Dedifferentiated amniotic fluid mesenchymal stem cell (primary cell): ENCODE results near the gene TPP2.
A peak's percentile ranks its signal among the peaks of the same experiment; 100 is the strongest.

Source experiments
- DNase-seq: peaks from one replicate; pipeline ENCODE4 v3.0.0-alpha.2; 2016; ENCODE audit errors: extremely low spot score

Gene TPP2

GRCh38 chr13:102596147-102597028, at the start of gene TPP2:
TPP2 (plus strand) TSS chr13:102596986; CDS start chr13:102597039, 53 bp downstream.
- DNase-seq = peak; percentile 97

GRCh38 chr13:102548811-102549210, 48.0 kb upstream of the TPP2 start:
- DNase-seq = no peak

- DNase-seq = no peak
Observed at GRCh38 chr13:102550507-102550906, 46.3 kb upstream of the TPP2 start.

GRCh38 chr13:102555914-102556553, 40.8 kb upstream of the TPP2 start:
- peak; percentile 19 for DNase-seq

GRCh38 chr13:102556806-102557205, 40.0 kb upstream of the TPP2 start:
- no peak for DNase-seq

- DNase-seq = no peak
Observed at GRCh38 chr13:102558029-102558428, 38.8 kb upstream of the TPP2 start.

- no peak for DNase-seq
Observed at GRCh38 chr13:102561933-102562332, 34.9 kb upstream of the TPP2 start.

- DNase-seq = no peak
Observed at GRCh38 chr13:102563267-102563666, 33.5 kb upstream of the TPP2 start.

- DNase-seq = no peak
Observed at GRCh38 chr13:102564564-102564963, 32.2 kb upstream of the TPP2 start.

GRCh38 chr13:102566513-102566912, 30.3 kb upstream of the TPP2 start:
- DNase-seq = no peak

GRCh38 chr13:102567857-102568256, 28.9 kb upstream of the TPP2 start:
- no peak for DNase-seq

- DNase-seq = peak; percentile 31
Observed at GRCh38 chr13:102569488-102569887, 27.3 kb upstream of the TPP2 start.

- no peak for DNase-seq
Observed at GRCh38 chr13:102571075-102571474, 25.7 kb upstream of the TPP2 start.

GRCh38 chr13:102572323-102572722, 24.5 kb upstream of the TPP2 start:
- DNase-seq = no peak

- peak; percentile 78 for DNase-seq
Observed at GRCh38 chr13:102580552-102581169, 16.1 kb upstream of the TPP2 start.

GRCh38 chr13:102582256-102582655, 14.5 kb upstream of the TPP2 start:
- DNase-seq = no peak

GRCh38 chr13:102584434-102584833, 12.4 kb upstream of the TPP2 start:
- DNase-seq = no peak

- DNase-seq = no peak
Observed at GRCh38 chr13:102586615-102587014, 10.2 kb upstream of the TPP2 start.

GRCh38 chr13:102587916-102588315, 8.9 kb upstream of the TPP2 start:
- DNase-seq = no peak

- no peak for DNase-seq
Observed at GRCh38 chr13:102589301-102589822, 7.4 kb upstream of the TPP2 start.

GRCh38 chr13:102591988-102592781, 4.6 kb upstream of the TPP2 start:
- peak; percentile 70 for DNase-seq

- no peak for DNase-seq
Observed at GRCh38 chr13:102593466-102593865, 3.3 kb upstream of the TPP2 start.
